ENCODE data around the gene UGT2B28.
"Not testable (repeated sequence)": the region's sequence is repeated elsewhere in the genome, so short reads cannot be mapped to it uniquely, and the experiment has no call there.

Gene UGT2B28

DNA sequence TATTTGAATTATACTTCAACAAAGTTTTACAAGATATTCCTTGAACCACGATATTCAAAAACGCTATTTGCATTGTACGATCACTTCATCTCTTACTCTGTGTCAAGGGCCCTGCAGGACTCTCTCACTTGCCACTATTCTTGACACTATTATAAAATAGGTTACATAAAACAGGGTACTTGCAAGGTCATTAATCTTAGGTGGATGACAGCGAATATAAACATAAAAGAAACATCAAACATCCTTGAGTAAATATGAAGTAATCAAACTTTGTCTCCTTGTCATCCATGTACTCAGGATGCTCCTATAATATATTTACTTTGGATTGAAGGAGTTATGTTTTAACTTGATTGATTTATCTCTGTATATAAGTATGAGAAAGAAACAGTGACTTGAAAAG, at the start of gene UGT2B28:
TSS of gene UGT2B28 (plus strand) at position 395 of the 400 bp plus-strand sequence. CDS start 26 bp downstream, outside the sequence.
- DNase-seq (ENCODE audit: low read depth in 2 of 2): not testable (repeated sequence)

DNA sequence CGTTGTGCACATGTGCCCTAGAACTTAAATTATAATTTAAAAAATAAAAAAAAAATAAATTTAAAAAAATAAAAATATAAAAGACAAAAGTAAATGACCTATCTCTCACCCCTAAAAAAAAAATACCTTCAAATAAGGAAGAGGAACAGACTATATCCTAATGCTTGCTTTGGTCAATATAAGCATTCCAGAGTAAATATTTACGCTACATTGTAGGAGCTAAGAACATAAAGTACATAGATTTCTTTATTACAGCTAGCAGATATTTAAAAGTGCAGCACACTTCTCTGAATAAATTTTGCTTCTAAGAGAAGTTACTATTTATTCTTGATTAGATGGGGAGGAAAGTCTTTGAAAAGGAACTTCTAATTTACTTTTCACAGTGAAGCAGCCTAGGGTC, 41.2 kb upstream of the UGT2B28 start:
- no peak for DNase-seq (ENCODE audit: low read depth in 2 of 2)

DNA sequence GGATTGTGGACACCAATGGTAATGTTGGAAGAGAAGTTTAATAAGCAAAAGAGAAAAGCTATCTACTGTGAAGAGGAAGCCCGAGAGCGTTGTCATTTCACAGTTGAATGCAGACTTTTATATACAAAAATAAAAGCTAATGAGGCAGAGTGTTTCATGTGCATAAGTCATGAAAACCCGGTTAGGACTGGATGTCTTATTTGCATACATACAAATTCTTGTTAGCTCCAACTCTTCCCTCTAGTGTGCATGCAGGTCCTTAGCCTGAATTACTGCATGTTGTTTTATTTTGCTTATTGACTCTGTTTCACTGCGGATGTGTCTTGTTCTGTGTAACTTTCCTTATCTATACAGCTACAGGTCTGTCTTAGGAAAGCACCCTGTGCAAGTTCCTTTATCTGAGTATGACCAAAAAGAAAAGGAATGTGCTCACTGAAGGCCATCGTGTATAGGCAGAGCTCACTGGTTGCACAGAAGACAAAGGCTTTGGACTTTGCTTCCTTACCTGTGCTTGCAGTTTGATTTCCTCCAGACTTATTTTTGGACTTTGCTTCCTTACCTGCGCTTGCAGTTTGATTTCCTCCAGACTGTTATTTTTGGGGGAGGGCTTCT, 40.6 kb upstream of the UGT2B28 start:
- DNase-seq (ENCODE audit: low read depth in 2 of 2): no peak

DNA sequence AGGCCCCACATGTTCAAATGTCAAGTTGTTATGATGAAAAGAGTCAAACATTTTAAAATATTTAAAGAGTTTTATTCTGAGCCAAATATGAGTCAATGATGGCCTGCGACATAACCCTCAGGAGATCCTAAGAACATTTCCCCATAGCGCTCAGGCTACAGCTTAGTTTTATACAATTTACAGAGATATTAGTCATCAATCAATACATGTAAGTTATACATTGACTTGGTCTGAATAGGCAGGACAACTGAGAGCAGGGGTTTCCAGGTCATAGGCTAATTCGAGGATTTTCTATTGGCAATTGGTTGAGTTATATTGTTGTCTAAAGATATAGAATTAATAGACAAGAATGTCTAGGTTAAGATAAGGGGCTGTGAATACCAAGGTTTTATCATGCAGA, 39.5 kb upstream of the UGT2B28 start:
- DNase-seq (ENCODE audit: low read depth in 2 of 2): not testable (repeated sequence)

DNA sequence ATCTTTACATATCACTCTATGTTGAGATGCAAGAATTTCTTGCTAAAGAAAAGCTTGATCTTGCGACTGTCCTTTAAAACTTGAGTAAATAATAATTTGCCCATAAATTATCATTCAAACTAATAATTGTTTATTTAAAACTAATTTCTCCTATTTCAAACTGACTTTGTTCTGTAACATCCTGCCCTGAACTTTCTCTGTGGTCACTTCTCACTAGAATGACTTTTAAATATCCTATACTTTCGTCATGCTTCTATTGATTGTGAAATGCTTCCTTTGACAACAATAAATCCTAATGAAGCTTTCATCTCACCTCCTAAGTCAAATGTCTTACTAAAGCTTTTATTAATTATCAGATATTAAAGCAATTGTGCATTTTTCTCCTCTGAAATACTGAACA, 38.5 kb upstream of the UGT2B28 start:
- not testable (repeated sequence) for DNase-seq (ENCODE audit: low read depth in 2 of 2)

DNA sequence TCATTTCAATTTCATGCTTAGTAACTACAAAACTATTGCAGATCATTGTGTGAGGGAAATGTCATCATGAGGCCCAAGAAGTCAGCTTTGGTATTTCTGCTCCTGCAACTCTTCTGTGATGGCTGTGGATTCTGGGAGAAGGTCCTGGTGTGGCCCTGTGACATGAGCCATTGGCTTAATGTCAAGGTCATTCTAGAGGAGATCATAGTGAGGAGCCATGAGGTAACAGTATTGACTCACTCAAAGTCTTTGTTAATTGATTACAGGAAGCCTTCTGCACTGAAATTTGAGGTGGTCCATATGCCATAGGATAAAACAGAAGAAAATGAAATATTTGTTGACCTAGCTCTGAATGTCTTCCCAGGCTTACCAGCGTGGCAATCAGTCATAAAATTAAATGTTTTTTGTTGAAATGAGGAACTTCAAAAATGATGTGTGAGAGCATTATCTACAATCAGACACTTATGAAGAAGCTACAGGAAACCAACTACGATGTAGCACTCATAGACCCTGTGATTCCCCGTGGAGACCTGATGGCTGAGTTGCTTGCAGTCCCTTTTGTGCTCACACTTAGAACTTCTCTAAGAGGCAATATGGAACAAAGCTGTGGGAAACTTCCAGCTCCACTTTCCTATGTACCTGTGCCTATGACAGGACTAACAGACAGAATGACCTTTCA, 37.6 kb upstream of the UGT2B28 start:
- not testable (repeated sequence) for DNase-seq (ENCODE audit: low read depth in 2 of 2)

DNA sequence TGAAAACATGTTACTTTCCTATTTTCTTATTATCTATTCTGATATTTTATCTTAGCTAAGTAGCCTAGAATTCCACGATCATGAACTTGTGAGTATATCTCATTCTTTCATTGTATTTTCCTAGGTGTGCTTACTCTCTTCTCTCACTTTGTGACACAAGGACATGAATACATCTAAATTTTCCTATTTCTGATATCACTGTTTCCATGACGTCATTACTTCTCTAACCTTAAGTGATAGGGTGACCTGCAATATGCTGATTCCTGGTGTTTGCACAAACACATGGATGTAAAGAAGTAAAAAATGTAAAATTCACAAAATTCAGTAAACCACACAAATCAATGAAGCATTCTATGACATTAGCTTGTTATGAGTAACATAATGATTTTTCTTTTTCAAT, 29.4 kb upstream of the UGT2B28 start:
- not testable (repeated sequence) for DNase-seq (ENCODE audit: low read depth in 2 of 2)

DNA sequence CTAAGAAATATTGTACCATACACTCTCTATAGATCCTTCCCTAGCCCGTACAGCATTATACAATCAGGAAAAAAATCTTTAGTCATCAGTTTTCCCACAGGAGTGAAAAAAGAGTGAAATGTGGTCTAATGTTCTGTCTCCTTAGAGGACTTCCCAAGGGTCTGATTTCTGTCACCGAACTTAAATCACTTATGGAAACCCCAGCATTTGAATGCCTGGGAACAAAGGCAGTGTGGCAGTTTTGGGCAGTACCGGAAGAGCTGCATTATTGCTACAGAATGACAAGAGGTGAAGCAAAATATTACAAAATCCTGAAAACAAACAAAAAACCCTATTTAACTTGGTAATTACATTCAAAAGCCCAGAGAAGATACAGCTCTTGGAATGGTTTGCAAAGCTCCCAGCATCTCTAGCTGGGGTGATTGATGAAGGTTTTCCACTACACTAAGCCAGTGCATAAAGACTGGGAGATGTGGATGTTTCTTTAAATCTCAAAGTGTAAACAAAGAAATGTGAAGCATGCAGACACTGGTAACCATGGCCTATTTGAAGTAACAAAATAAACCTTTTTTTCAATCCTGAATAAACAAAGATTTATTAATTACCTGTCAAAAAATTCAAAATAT, 27.0 kb upstream of the UGT2B28 start:
- not testable (repeated sequence) for DNase-seq (ENCODE audit: low read depth in 2 of 2)

DNA sequence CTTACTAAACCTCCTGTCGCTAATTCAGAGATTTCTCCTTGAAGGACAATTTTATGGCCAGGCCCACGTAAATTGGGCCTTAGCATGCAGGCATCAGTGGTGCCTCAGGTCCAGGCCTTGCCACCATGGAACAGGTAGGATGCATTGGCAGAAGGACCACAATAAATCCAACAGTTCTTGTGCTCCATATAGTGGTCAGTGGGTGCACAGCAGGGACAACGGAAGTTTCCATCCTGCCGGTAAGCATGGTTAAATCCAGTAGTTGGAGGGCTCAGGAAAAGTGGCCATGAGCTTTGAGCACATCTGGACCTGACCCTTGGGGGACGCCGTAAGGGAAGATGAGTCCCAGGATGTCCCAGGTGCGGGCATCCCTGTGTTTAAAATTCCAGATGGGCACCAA, 11.7 kb upstream of the UGT2B28 start:
- not testable (repeated sequence) for DNase-seq (ENCODE audit: low read depth in 2 of 2)

DNA sequence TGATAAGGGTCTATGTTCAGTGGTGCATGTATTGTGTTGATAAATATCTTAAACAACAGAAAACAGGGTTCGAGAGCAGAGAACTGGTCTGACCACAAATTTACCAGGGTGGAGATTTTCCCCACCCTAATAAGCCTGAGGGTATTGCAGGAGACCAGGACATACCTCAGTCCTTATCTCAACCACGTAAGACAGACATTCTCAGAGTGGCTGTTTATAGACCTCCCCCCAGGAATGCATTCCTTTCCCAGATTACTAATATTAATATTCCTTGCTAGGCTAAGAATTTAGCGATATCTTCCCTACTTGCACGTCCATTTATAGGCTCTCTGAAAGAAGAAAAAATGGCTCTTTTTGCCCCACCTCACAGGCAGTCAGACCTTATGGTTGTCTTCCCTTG, 16.1 kb downstream of the UGT2B28 start:
- DNase-seq (ENCODE audit: low read depth in 2 of 2): not testable (repeated sequence)

DNA sequence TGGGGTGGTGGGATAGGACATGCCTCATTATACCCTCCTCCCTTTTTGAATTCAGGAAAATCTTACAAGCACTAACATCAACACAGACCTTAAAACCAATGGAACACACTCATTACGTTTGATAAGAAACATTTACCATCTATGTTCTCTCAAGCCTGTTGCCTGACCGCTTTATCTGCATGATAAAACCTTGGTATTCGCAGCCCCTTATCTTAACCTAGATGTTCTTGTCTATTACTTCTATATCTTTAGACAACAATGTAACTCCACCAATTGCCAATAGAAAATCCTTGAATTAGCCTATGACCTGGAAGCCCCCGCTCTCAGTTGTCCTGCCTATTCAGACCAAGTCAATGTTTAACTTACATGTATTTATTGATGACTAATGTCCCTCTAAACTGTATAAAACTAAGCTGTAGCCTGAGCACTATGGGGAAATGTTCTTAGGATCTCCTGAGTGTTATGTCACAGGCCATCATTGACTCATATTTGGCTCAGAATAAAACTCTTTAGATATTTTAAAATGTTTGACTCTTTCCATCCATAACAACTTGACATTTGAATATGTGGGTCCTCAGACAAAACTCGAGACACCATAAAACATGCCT, 28.3 kb downstream of the UGT2B28 start:
- DNase-seq (ENCODE audit: low read depth in 2 of 2): not testable (repeated sequence)

DNA sequence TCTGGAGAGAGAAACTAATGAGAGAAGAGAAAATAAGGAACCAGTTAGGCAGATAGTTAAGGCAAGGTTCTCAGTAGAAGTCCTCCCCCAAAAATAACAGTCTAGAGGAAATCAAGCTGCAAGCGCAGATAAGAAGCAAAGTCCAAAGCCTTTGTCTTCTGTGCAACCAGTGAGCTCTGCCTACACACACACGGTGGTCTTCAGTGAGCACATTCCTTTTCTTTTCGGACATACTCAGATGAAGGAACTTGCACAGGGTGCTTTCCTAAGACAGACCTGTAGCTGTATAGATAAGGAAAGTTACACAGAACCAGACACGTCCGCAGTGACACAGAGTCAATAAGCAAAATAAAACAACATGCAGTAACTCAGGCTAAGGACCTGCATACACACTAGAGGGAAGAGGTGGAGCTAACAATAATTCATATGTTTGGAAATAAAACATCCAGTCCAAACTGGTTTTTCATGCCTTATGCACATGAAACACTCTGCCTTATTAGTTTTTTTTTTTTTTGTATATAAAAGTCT, 29.3 kb downstream of the UGT2B28 start:
- not testable (repeated sequence) for DNase-seq (ENCODE audit: low read depth in 2 of 2)

DNA sequence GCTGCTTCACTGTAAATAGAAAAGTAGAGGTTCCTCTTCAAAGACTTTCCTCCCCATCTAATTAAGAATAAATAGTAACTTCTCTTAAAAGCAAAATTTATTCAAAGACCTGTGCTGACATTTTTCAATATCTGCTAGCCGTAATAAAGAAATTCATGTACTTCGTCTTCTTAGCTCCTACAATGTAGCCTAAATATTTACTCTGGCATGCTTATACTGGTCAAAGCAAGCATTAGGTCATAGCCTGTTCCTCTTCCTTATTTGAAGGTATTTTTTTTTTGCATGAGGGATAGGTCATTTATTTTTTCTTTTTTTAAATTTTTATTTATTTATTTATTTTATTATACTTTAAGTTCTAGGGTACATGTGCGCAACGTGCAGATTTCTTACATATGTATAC, 30.0 kb downstream of the UGT2B28 start:
- not testable (repeated sequence) for DNase-seq (ENCODE audit: low read depth in 2 of 2)

DNA sequence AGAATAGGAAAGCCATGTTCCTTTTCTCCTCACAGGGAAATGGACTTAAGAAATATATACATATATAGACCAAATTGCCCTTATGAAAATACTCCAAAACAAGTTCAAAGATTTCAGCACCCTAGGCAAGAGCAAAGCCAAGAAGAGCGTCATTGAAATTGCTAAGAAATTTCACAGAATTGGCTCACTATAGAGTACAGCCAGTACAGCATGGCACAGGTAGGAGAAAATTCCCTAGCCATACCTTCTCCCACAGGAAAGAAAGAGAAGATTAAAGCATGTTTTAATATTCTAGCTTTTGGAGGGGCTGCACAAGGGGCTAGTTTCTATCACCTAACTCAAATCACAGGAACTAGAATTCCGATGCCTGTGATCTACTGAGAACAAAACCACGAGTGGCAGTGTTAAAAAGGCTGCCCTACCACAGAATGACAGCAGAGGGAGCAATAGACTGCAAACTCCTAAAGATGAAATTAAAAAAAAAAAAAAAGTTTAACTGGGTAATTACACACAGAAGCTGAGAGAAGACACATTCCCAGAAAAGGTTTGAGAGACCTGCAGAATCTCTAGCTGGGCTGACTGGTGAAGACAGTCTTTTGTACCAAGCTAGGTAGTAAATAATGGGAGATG, 37.5 kb downstream of the UGT2B28 start:
- not testable (repeated sequence) for DNase-seq (ENCODE audit: low read depth in 2 of 2)

DNA sequence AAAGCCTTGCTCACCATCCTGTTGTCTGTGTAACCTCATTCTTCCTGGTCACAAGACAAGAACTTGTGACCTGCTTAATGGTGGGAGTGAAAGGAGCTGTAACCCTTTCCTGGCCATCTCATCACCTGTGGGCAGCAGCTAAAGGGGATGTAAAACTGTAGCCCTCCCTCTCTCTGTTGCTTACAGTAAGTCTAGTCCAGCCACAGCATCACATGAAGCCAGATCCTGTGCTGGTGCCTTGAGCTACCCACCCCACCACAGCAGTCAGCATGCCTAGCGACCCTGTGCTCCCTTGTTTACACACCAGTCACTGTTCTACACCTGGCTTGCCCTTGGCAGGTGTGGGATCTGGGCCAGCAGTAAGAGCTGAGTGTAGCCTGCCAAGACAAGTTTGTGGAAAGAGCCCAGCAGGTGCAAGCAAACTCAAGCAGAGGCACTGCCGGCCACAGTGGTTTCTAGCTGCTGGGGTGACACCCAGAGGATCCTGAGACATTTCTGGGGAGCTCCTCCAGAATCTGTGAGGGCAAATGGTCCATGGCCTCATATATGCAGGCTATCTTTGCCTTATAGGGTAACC, 41.0 kb downstream of the UGT2B28 start:
- no peak for DNase-seq (ENCODE audit: low read depth in 2 of 2)

DNA sequence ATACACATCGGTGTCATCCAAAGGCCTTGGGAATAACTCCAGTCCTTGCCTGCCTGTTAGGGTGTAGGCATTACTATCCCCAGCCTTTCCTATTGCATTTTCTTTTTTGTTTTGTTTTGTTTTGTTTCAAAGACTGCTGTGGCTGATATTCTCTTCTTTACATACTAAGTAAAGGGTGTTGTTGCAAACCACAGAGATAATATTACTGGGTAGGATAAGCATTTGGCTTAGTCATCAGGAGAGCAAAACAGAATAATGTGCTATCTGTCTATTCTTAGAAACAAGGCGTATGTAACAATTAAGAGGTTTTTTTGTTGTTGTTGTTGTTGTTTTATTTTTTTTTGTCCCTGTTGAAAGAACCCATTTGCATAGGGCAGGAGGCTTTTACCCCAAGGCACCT, 41.8 kb downstream of the UGT2B28 start:
- no peak for DNase-seq (ENCODE audit: low read depth in 2 of 2)

DNA sequence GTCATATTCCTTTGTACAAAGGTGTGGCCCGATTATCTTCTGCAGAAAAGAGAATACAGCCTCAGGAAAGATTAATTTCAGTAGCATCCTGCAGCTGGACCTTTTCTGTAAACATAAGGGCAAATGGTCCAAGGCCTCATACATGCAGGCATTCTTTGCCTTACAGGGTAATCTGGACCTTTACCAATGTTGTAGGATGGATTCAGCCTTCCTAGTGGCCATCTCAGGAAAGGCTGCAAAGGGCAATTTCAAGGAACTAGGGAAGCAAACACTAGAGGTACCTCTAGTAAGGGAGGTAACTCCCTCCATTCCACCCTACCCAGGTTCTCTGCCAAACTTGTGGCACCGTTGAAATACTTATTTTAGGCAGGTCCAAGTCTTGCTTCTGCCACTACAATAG, 43.0 kb downstream of the UGT2B28 start:
- DNase-seq (ENCODE audit: low read depth in 2 of 2): no peak

DNA sequence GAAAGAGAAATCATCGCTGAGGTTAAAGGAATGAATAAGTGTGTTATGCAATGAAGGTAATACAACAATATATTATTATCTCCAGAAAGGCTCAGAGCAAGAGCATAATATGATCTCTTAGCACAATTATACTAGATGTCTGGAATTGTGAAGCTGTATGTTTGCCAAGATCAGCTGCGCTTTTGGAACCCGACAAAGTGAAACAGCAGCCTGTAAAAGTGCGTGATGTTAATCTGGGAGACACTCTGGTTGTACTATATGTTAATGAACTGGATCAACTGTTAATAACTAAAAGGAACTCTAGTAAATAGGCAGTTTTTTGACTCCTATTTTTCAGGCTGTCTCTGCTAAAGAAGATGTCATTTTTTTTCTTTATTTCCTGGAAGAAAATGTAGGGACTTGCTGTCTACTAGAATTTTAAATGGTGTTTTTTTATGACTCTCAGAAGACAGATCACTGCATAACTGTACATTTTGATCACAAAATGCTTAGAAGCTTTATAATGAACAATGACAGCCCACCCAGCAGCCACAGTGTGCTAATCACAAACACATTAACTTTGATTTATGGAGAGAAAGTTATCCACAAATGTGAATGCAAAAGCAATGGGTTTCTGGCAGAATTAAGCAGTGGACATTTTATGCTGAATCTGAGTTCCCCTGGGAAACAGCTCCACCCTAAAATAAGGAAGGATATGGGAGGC, 50.2 kb downstream of the UGT2B28 start:
- DNase-seq (ENCODE audit: low read depth in 2 of 2): no peak

DNA sequence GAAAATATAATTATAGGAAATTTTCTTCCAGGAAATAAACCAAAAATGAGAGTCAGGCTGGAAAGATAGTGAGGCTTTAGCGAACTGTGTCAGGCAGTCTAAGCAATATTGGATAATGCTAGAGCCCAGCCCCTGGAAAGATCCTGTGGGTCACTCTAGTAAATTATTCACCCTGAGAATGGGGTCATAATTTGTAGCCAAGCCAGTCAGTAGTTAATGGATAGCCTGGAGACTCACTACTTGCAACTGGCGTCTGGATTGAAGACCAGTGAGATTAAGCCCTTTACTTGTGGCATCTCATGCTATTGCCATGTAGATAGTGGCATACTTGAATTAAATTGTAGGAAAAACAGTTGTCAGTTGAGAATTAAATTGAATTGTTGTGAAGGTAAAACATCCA, 51.0 kb downstream of the UGT2B28 start:
- not testable (repeated sequence) for DNase-seq (ENCODE audit: low read depth in 2 of 2)

DNA sequence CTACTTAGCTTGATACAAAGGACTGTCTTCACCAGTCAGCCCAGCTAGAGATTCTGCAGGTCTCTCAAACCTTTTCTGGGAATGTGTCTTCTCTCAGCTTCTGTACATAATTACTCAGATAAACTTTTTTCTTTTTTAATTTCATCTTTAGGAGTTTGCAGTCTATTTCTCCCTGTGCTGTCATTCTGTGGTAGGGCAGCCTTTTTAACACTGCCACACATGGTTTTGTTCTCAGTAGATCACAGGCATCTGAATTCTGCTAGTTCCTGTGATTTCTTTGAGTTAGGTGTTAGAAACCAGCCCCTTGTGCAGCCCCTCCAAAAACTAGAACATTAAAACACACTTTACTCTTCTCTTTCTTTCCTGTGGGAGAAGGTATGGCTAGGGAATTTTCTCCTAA, 55.2 kb downstream of the UGT2B28 start:
- DNase-seq (ENCODE audit: low read depth in 2 of 2): not testable (repeated sequence)

DNA sequence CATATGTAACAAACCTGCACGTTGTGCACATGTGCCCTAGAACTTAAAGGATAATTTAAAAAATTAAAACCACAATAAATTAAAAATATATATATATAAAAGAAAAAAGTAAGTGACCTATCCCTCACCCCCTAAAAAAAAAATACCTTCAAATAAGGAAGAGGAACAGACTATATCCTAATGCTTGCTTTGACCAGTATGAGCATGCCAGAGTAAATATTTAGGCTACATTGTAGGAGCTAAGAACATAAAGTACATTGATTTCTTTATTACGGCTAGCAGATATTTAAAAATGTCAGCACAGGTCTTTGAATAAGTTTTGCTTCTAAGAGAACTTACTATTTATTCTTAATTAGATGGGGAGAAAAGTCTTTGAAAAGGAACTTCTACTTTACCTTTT, 62.8 kb downstream of the UGT2B28 start:
- not testable (repeated sequence) for DNase-seq (ENCODE audit: low read depth in 2 of 2)

Data from activated CD4-positive, alpha-beta T cell treated with anti-CD3 and anti-CD28 coated beads for 24 hours (primary cell).